Activated CD8-positive, alpha-beta memory T cell treated with anti-CD3 and anti-CD28 coated beads, Interleukin-2, amount 10 ng/mL, durations not matched to agents 7 days and 5 days (primary cell): ENCODE results near the gene SLC25A42. TPM values are rescaled to one million over a fixed set of nuclear protein-coding genes. Genes with fewer than 3 reads are reported as not detected.

Experiments used
- ATAC-seq: fragments of 150-1000 bp; cut with Tn5 transposase; one replicate; pipeline ENCODE4 v1.10.0; 2021; ENCODE audit warnings: moderate library complexity
- CTCF ChIA-PET: fragments of 350-600 bp; sonication (Branson Sonifier 250); formaldehyde crosslinking; loops from one replicate; lab custom pipeline; 2021; ENCODE audit warnings: antibody characterized with exemption; lab: Charles Lee
- DNase-seq: peaks from one replicate; pipeline ENCODE4 v3.0.0-alpha.2; 2020
- H3K27ac Mint-ChIP-seq: one replicate; pipeline ENCODE4 v1.8.0; 2021; ENCODE audit warnings: mild to moderate bottlenecking, mixed read lengths
- H3K27me3 Mint-ChIP-seq: one replicate; pipeline ENCODE4 v1.8.0; 2021; ENCODE audit warnings: mixed read lengths
- H3K36me3 Mint-ChIP-seq: one replicate; pipeline ENCODE4 v1.8.0; 2021; ENCODE audit warnings: mild to moderate bottlenecking, mixed read lengths
- H3K4me1 Mint-ChIP-seq: one replicate; pipeline ENCODE4 v1.8.0; 2021; ENCODE audit warnings: mixed read lengths
- H3K4me3 Mint-ChIP-seq: one replicate; pipeline ENCODE4 v1.8.0; 2021; ENCODE audit warnings: mild to moderate bottlenecking, moderate library complexity, mixed read lengths
- H3K9me3 Mint-ChIP-seq: one replicate; pipeline ENCODE4 v1.8.0; 2022; ENCODE audit warnings: low read depth, mixed read lengths
- total RNA-seq, 2 experiments: library from RNA; stranded (reverse); gene quantifications; one replicate each; pipeline ENCODE4 v1.2.3, GENCODE V29; 2021

Gene SLC25A42
- total RNA-seq, 2 experiments from 2014 or later = 15.6 to 18.7 TPM

- Mint-ChIP-seq H3K27me3 (no peaks in the 10 kb centered on the region), H3K36me3 (no peaks in the 10 kb centered on the region), H3K27ac (no peak overlapping the region), H3K4me3 (no peak overlapping the region), H3K9me3 (no peaks in the 10 kb centered on the region), H3K4me1 (no peaks in the 10 kb centered on the region)
- ATAC-seq = no peak
- CTCF ChIA-PET = interaction anchor here (1.3 to 2.7 kb wide), 2 partner anchors 12 to 16 kb away, joined by 3 to 7 read pairs; no protein-coding TSS in a partner anchor
- DNase-seq = no peak
These were observed 98.7 kb downstream of the SLC25A42 start for GRCh38 chr19:19162495-19162894.

Other genes with a start within 250 kb of the SLC25A42 start
- 10 to 100 TPM; 98.4 to 98.7 TPM for gene UPF1, start 232.0 kb upstream of the SLC25A42 start, total RNA-seq
- gene CERS1, start 167.8 kb upstream of the SLC25A42 start, total RNA-seq = not detected
- 100 to 1,000 TPM; 251 to 264 TPM for gene COPE, start 144.6 kb upstream of the SLC25A42 start, total RNA-seq
- 10 to 100 TPM; 48.2 to 56.4 TPM for gene DDX49, start 144.3 kb upstream of the SLC25A42 start, total RNA-seq
- gene HOMER3, start 122.8 kb upstream of the SLC25A42 start, total RNA-seq = under 1 TPM in 1 of 2 experiments, not detected in 1; 0.26 TPM
- 100 to 1,000 TPM; 126 to 192 TPM for gene SUGP2, start 30.5 kb upstream of the SLC25A42 start, total RNA-seq
- gene ARMC6, start 30.4 kb upstream of the SLC25A42 start, total RNA-seq = 10 to 100 TPM; 30.8 to 39.0 TPM
- gene TMEM161A, start 74.5 kb downstream of the SLC25A42 start, total RNA-seq = 10 to 100 TPM; 22.0 to 25.1 TPM
- 1 to 10 TPM; 3.2 to 7.2 TPM for gene MEF2B, start 106.3 kb downstream of the SLC25A42 start, total RNA-seq
- 10 to 100 TPM; 33.1 to 34.8 TPM for gene BORCS8, start 128.2 kb downstream of the SLC25A42 start, total RNA-seq
- 100 to 1,000 TPM; 110 to 121 TPM for gene RFXANK, start 128.3 kb downstream of the SLC25A42 start, total RNA-seq
- 10 to 100 TPM; 32.8 to 33.0 TPM for gene NR2C2AP, start 139.4 kb downstream of the SLC25A42 start, total RNA-seq
- gene NCAN, start 148.0 kb downstream of the SLC25A42 start, total RNA-seq = under 1 TPM in 1 of 2 experiments, not detected in 1; 0.05 TPM
- gene TM6SF2, start 209.3 kb downstream of the SLC25A42 start, total RNA-seq = not detected